Fibroblast of villous mesenchyme (primary cell): ENCODE measurements around the gene INTS1. TPM values are rescaled to one million over a fixed set of nuclear protein-coding genes. Genes with fewer than 3 reads are reported as not detected.

Experiments
- DNase-seq: peaks from one replicate; pipeline ENCODE4 v3.0.0-alpha.2; 2010; ENCODE audit warnings: low read depth
- H3K4me3 ChIP-seq: 2 replicates; pipeline ENCODE4 v1.5.1; 2011; ENCODE audit warnings: low read depth, mild to moderate bottlenecking, low read length
- CTCF ChIP-seq: IDR thresholded peaks from 2 replicates; pipeline ENCODE4 v1.5.1; 2012; ENCODE audit warnings: low read depth, mild to moderate bottlenecking, low read length; ENCODE audit not compliant: insufficient read depth
- total RNA-seq: library from RNA; depleted of rRNA; stranded (reverse); fragments of >200 nt; gene quantifications from 2 replicates; pipeline ENCODE4 v1.2.3, GENCODE V29; 2012

Gene INTS1
- total RNA-seq, 1 donor, result 45.3 TPM

- DNase-seq, result no peak
- no peak overlapping the region for H3K4me3 ChIP-seq
- TF ChIP-seq CTCF, result no peak
Measured at GRCh38 chr7:1529383-1530116, 25.4 kb upstream of the INTS1 start.

GRCh38 chr7:1526271-1526754, 22.1 kb upstream of the INTS1 start:
- TF ChIP-seq CTCF, result no peak
- peak overlapping the region; percentile 40 for H3K4me3 ChIP-seq
- DNase-seq, result peak; percentile 57

GRCh38 chr7:1525409-1525808, 21.2 kb upstream of the INTS1 start:
- TF ChIP-seq CTCF, result no peak
- no peak overlapping the region for H3K4me3 ChIP-seq
- DNase-seq, result no peak

- DNase-seq, result no peak
- H3K4me3 ChIP-seq, result no peak overlapping the region
- no peak for TF ChIP-seq CTCF
Measured at GRCh38 chr7:1523844-1524243, 19.7 kb upstream of the INTS1 start.

- no peak overlapping the region for H3K4me3 ChIP-seq
- no peak for DNase-seq
- TF ChIP-seq CTCF, result no peak
Measured at GRCh38 chr7:1523208-1523607, 19.0 kb upstream of the INTS1 start.

GRCh38 chr7:1521456-1521855, 17.3 kb upstream of the INTS1 start:
- DNase-seq, result no peak
- no peak overlapping the region for H3K4me3 ChIP-seq
- TF ChIP-seq CTCF, result no peak
